A673 (cell line): ENCODE measurements around the gene C19orf85. TPM values are rescaled to one million over a fixed set of nuclear protein-coding genes. Genes with fewer than 3 reads are reported as not detected.

Source experiments
- BruUV-seq: library from RNA; stranded (reverse); fragments of 400-500 nt; replicated peaks from 2 replicates; lab custom pipeline; 2021; lab: Mats Ljungman, UMichigan
- CTCF ChIA-PET: fragments of 300-600 bp; sonication (Branson Sonifier 250); formaldehyde crosslinking; loops from one replicate; lab custom pipeline; 2022; ENCODE audit warnings: antibody characterized with exemption; lab: Charles Lee
- POLR2A ChIA-PET: fragments of 300-600 bp; sonication (Branson Sonifier 250); formaldehyde crosslinking; loops from one replicate; lab custom pipeline; 2022; ENCODE audit warnings: antibody characterized with exemption; ENCODE audit not compliant: low non-redundant PET; lab: Charles Lee
- DNase-seq: peaks from one replicate; pipeline ENCODE4 v3.0.0-alpha.2; 2015; ENCODE audit warnings: low spot score
- H3K27ac ChIP-seq: fragments of 200-600 bp; sonication (generic); 2 replicates; pipeline ENCODE4 v1.5.1; 2016; ENCODE audit warnings: mixed run types, low read depth, mild to moderate bottlenecking, mixed read lengths, antibody characterized with exemption, low read length; ENCODE audit not compliant: poor library complexity, severe bottlenecking
- H3K27me3 ChIP-seq: fragments of 200-600 bp; sonication (generic); replicated peaks from 2 replicates; pipeline ENCODE4 v1.6.1; 2017; ENCODE audit warnings: mixed run types, low read depth, mild to moderate bottlenecking, mixed read lengths, antibody characterized with exemption, low read length; ENCODE audit not compliant: insufficient read depth, poor library complexity
- H3K36me3 ChIP-seq: fragments of 200-600 bp; sonication (generic); 2 replicates; pipeline ENCODE4 v1.6.1; 2016; ENCODE audit warnings: mixed run types, mild to moderate bottlenecking, mixed read lengths, antibody characterized with exemption, low read length; ENCODE audit not compliant: insufficient read depth, poor library complexity, severe bottlenecking
- H3K4me1 ChIP-seq: fragments of 200-600 bp; sonication (generic); 2 replicates; pipeline ENCODE4 v1.6.1; 2017; ENCODE audit warnings: mixed run types, mild to moderate bottlenecking, mixed read lengths, antibody characterized with exemption, low read length; ENCODE audit not compliant: insufficient read depth, poor library complexity, severe bottlenecking
- H3K4me3 ChIP-seq: fragments of 200-600 bp; sonication (generic); 2 replicates; pipeline ENCODE4 v1.5.1; 2016; ENCODE audit warnings: low read depth, mixed run types, mild to moderate bottlenecking, mixed read lengths, low read length; ENCODE audit not compliant: poor library complexity, severe bottlenecking
- H3K9me3 ChIP-seq: fragments of 200-600 bp; sonication (generic); 2 replicates; pipeline ENCODE4 v1.6.1; 2016; ENCODE audit warnings: mixed run types, low read depth, mild to moderate bottlenecking, mixed read lengths, antibody characterized with exemption, low read length; ENCODE audit not compliant: poor library complexity, severe bottlenecking
- EZH2 ChIP-seq: fragments of 200-600 bp; sonication (generic); IDR thresholded peaks from 2 replicates; pipeline ENCODE4 v1.6.1; 2017; ENCODE audit warnings: borderline replicate concordance, low read depth, mild to moderate bottlenecking, mixed read lengths, antibody characterized with exemption, low read length; ENCODE audit not compliant: poor library complexity, severe bottlenecking
- intact Hi-C: fragments of 100-400 bp; cut with micrococcal nuclease; formaldehyde crosslinking; loops from one replicate; pipeline ENCODE4 v1.10.0; 2022; ENCODE audit not compliant: unreplicated experiment
- total RNA-seq: library from RNA; stranded (reverse); gene quantifications from 2 replicates; pipeline ENCODE4 v1.2.3, GENCODE V29; 2021
- TF ChIP-seq, protein P1 (sequence below): fragments of 300-800, 200-600 bp; sonication (generic); conservative IDR thresholded peaks from 2 replicates; pipeline ENCODE4 v1.5.1; 2017; ENCODE audit warnings: low read depth, mild to moderate bottlenecking, antibody characterized with exemption, low read length, moderate library complexity, mixed read lengths

The C19orf85 gene
- total RNA-seq, 1 experiment from 2014 or later, result not detected

DNA sequence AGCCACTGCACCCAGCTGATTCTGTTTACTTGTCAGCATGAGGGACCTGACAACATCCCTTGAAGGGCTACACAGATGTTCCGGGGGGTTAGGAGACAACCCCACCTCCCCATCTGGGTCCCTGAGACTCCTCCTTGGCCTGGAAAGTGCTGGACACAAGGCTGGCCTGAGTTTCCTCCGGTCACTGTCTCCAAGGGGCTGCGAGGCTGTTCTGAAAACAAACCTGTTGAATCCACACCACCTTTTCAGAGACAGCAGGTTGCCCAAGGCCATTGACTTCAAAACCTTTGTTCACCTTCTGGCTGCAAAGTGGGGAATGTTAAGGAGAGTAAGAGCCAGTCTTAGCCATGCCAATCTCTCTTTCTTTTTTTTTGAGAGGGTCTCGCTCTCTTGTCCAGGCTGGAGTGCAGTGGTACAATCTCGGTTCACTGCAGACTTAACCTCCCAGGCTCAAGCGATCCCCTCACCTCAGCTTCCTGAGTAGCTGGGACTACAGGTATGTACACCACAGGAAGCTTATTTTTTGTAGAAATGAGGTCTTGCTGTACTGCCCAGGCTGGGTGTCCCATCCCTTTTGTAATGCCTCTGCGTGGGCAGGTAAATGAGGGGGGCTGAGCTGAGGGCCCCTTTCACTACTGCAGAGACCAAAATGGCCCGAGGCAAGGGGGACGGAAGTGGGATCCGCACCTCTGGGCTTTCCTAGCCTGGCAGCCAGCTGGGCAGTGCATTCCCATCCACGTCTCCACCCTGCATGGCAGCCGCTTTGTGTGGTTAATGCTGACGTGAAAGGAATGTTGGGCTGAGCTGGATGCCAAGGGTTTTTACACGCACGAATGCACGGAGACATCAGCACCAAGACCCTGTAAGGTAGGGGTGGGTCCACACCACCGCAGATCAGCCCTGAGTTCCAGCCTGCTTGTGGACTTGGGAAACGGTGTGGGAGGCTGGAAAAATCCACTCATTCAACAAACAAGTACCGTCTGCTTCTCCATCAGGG is 10.0 kb upstream of the C19orf85 start:
- no TSS peak for BruUV-seq
- no peaks in the 10 kb centered on the region for H3K27me3 ChIP-seq
- no peaks in the 10 kb centered on the region for H3K9me3 ChIP-seq
- TF ChIP-seq, protein P1, sequence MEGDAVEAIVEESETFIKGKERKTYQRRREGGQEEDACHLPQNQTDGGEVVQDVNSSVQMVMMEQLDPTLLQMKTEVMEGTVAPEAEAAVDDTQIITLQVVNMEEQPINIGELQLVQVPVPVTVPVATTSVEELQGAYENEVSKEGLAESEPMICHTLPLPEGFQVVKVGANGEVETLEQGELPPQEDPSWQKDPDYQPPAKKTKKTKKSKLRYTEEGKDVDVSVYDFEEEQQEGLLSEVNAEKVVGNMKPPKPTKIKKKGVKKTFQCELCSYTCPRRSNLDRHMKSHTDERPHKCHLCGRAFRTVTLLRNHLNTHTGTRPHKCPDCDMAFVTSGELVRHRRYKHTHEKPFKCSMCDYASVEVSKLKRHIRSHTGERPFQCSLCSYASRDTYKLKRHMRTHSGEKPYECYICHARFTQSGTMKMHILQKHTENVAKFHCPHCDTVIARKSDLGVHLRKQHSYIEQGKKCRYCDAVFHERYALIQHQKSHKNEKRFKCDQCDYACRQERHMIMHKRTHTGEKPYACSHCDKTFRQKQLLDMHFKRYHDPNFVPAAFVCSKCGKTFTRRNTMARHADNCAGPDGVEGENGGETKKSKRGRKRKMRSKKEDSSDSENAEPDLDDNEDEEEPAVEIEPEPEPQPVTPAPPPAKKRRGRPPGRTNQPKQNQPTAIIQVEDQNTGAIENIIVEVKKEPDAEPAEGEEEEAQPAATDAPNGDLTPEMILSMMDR, result no peak
- TF ChIP-seq EZH2, result no peak
- H3K4me1 ChIP-seq, result peaks cover 14% of the 10 kb centered on the region
- ChIA-PET CTCF (interaction anchor here (0.5 kb wide), 1 partner anchor 875 kb away, joined by 4 read pairs; no protein-coding TSS in a partner anchor), POLR2A (no interaction called here)
- no peaks in the 10 kb centered on the region for H3K36me3 ChIP-seq
- no peak overlapping the region for H3K27ac ChIP-seq
- intact Hi-C loops, result no loop called here
- H3K4me3 ChIP-seq, result no peak overlapping the region
- no peak for DNase-seq

DNA sequence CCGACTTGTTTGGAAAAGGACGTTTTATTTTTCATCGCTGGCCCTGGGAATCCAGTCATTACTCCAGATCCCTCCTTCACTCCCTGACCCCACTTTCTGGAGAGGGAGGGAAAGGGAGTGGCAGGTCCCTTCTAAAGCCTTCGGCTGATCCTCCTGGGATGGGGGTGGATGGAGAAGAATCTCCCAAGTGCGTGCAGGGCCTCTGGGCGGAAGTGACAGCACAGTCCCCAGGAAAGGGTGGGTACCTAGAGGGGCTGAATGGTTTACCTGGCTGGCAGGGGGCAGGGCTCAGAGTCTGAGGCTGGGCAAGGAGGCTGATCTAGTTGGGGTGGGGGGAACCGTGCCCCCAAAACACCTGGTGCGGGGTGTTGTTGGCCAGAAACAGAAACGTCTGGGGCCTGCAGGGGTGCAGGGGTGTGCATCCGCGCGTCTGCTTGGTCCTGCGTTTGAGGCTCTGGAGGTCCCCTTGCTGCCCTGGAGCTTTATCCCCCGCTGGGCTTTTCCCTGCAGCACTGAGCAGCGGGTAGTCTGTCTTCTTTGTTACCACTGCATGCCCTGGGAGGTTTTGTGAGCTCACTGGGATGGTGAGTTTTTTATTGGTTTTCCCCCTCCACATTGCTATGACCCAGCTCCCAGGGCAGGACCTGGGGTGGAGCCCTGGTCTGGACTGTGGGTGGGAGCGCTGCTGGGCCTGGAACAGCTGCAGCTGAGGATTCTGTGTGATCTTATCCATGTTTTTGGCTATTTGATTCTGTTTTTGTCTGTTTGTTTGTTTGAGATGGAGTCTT is 8.9 kb upstream of the C19orf85 start:
- no peak overlapping the region for H3K27ac ChIP-seq
- H3K27me3 ChIP-seq, result no peaks in the 10 kb centered on the region
- H3K9me3 ChIP-seq, result no peaks in the 10 kb centered on the region
- ChIA-PET CTCF (interaction anchor here (0.5 kb wide), 1 partner anchor 113 kb away, joined by 8 read pairs; no protein-coding TSS in a partner anchor), POLR2A (no interaction called here)
- TF ChIP-seq, protein P1, result no peak
- TF ChIP-seq EZH2, result no peak
- peaks cover 14% of the 10 kb centered on the region for H3K4me1 ChIP-seq
- BruUV-seq, result no TSS peak
- intact Hi-C loops, result no loop called here
- H3K4me3 ChIP-seq, result no peak overlapping the region
- no peaks in the 10 kb centered on the region for H3K36me3 ChIP-seq
- no peak for DNase-seq

DNA sequence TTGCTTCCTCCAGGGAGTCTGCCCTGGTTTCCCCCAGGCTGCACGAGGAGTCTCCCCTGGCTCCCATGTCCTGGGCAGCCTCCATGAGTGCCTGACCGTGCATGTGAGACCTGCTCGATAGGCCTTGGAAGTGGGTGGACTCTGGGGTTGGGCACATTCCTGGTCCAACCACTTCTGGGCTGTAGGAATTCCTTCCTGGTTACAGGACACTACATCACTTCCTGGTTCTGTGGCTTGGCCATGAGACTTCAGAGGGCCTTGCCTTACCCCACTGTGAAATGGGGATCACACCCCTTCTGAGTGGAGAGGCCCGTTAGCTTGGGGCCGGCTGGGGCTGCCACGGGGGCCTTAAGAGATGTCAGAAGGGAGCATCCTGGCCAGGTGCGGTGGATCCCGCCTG is 7.9 kb upstream of the C19orf85 start:
- BruUV-seq, result no TSS peak
- Histone ChIP-seq H3K36me3 (no peaks in the 10 kb centered on the region), H3K4me3 (no peak overlapping the region), H3K9me3 (no peaks in the 10 kb centered on the region), H3K27me3 (no peaks in the 10 kb centered on the region), H3K27ac (no peak overlapping the region), H3K4me1 (peaks cover 6% of the 10 kb centered on the region)
- ChIA-PET CTCF (no interaction called here), POLR2A (no interaction called here)
- intact Hi-C loops, result no loop called here
- no peak for DNase-seq
- TF ChIP-seq, protein P1, result no peak
- TF ChIP-seq EZH2, result no peak
